ENCODE results near the gene ZNF678. TPM values are rescaled to one million over a fixed set of nuclear protein-coding genes. Genes with fewer than 3 reads are reported as not detected.

ZNF678 gene
- total and polyA plus RNA-seq, 2 of the 4 experiments (the other 2 are of a cell fraction), result 1.3 to 4.8 TPM

DNA sequence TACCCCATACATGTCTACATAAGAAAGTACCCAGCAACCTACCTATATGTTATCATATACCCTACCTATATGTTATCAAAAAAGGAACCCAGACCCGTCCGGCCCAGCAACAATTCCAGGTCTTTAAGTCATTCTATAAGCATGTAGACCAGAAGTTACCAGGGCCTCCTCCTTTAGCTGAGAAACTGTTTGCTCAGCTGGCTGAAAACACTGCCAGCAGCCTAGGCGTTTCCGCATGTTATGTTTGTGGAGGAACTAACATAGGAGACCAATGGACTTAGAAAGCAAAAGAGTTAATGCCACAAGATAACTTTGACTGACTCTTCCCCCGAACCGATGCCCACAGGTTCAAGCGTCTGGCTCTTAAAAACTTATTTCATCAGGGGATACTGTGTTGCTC, 7.1 kb upstream of the ZNF678 start:
- Histone ChIP-seq H3K4me2 (ENCODE audit: low read depth, low read length) (no peak overlapping the region), H2AFZ (replicated peaks; ENCODE audit: low read length, poor library complexity) (no peak overlapping the region), H2AK9ac (replicated peaks; ENCODE audit: low read depth, low read length, poor library complexity) (no peak overlapping the region), H4K20me1 (ENCODE audit: insufficient read depth, low read length) (no peaks in the 10 kb centered on the region), H2BK120ac (ENCODE audit: low read depth, low read length) (no peak overlapping the region), H3K14ac (replicated peaks; ENCODE audit: low read depth, low read length) (no peak overlapping the region), H2BK15ac (ENCODE audit: low read depth, low read length) (no peak overlapping the region), H3K4me1 (ENCODE audit: control insufficient read depth, insufficient read depth, low read length) (no peaks in the 10 kb centered on the region), H3K4ac (ENCODE audit: low read depth, low read length) (no peak overlapping the region), H3K18ac (ENCODE audit: low read depth, low read length) (no peak overlapping the region), H3K23ac (ENCODE audit: low read depth, low read length) (no peak overlapping the region), H3K9me1 (ENCODE audit: insufficient read depth, low read length) (no peaks in the 10 kb centered on the region), H3K4me3 (ENCODE audit: insufficient read depth, low read depth, low read length) (no peak overlapping the region), H4K8ac (ENCODE audit: low read depth in 2 of 2, low read length in 2 of 2) (no peak overlapping the region), H4K91ac (ENCODE audit: insufficient read depth, low read depth, low read length) (no peak overlapping the region), H3K27ac (ENCODE audit: insufficient read depth, low read length) (no peak overlapping the region), H2BK20ac (ENCODE audit: low read depth, low read length) (no peak overlapping the region), H3K79me1 (ENCODE audit: low read depth in 1 of 2, low read length in 2 of 2) (no peaks in the 10 kb centered on the region), H2BK5ac (ENCODE audit: low read depth, low read length, poor library complexity, severe bottlenecking) (no peak overlapping the region), H3K36me3 (ENCODE audit: control insufficient read depth, insufficient read depth, low read length) (no peaks in the 10 kb centered on the region), H3K9ac (ENCODE audit: low read depth, low read length) (no peak overlapping the region), H4K5ac (ENCODE audit: low read depth, low read length) (no peak overlapping the region), H3K56ac (ENCODE audit: extremely low read depth, insufficient read depth, low read length) (no peak overlapping the region), H2AK5ac (ENCODE audit: low read depth, low read length) (no peak overlapping the region), H3K9me3 (ENCODE audit: control insufficient read depth, insufficient read depth, low read length) (peaks cover 21% of the 10 kb centered on the region), H3K27me3 (ENCODE audit: control insufficient read depth, insufficient read depth, low read length) (peaks cover 16% of the 10 kb centered on the region)
- CTCF ChIA-PET, result no interaction called here
- TF ChIP-seq MXI1 (IDR thresholded peaks at IDR 0.05; ENCODE audit: borderline replicate concordance, low read depth, low read length) (no peak), FOS (IDR thresholded peaks at IDR 0.05; ENCODE audit: low read depth, low read length) (no peak), CEBPB (IDR thresholded peaks at IDR 0.05; ENCODE audit: low read depth, low read length) (no peak), BHLHE40 (IDR thresholded peaks at IDR 0.05; ENCODE audit: low read depth, low read length) (no peak), MAFK (IDR thresholded peaks at IDR 0.05; ENCODE audit: low read depth, low read length) (no peak), MAZ (IDR thresholded peaks at IDR 0.05; ENCODE audit: borderline replicate concordance, low read depth, low read length) (no peak), RAD21 (IDR thresholded peaks at IDR 0.05; ENCODE audit: low read length) (no peak), RCOR1 (IDR thresholded peaks at IDR 0.05; ENCODE audit: insufficient replicate concordance, low read length) (no peak), SMC3 (IDR thresholded peaks at IDR 0.05; ENCODE audit: low read depth, low read length) (no peak), CHD1 (IDR thresholded peaks at IDR 0.05; ENCODE audit: low read depth, low read length) (no peak), NFE2L2 (IDR thresholded peaks at IDR 0.05; ENCODE audit: low read depth, low read length) (no peak), POLR2A (IDR thresholded peaks at IDR 0.05; ENCODE audit: low read depth, low read length) (no peak), RFX5 (IDR thresholded peaks at IDR 0.05; ENCODE audit: low read depth, low read length) (no peak)
- TF ChIP-seq, protein P1, sequence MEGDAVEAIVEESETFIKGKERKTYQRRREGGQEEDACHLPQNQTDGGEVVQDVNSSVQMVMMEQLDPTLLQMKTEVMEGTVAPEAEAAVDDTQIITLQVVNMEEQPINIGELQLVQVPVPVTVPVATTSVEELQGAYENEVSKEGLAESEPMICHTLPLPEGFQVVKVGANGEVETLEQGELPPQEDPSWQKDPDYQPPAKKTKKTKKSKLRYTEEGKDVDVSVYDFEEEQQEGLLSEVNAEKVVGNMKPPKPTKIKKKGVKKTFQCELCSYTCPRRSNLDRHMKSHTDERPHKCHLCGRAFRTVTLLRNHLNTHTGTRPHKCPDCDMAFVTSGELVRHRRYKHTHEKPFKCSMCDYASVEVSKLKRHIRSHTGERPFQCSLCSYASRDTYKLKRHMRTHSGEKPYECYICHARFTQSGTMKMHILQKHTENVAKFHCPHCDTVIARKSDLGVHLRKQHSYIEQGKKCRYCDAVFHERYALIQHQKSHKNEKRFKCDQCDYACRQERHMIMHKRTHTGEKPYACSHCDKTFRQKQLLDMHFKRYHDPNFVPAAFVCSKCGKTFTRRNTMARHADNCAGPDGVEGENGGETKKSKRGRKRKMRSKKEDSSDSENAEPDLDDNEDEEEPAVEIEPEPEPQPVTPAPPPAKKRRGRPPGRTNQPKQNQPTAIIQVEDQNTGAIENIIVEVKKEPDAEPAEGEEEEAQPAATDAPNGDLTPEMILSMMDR (conservative IDR thresholded peaks at IDR 0.05; ENCODE audit: low read depth, low read length), result no peak
- TF ChIP-seq, protein P2, sequence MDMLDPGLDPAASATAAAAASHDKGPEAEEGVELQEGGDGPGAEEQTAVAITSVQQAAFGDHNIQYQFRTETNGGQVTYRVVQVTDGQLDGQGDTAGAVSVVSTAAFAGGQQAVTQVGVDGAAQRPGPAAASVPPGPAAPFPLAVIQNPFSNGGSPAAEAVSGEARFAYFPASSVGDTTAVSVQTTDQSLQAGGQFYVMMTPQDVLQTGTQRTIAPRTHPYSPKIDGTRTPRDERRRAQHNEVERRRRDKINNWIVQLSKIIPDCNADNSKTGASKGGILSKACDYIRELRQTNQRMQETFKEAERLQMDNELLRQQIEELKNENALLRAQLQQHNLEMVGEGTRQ (IDR thresholded peaks at IDR 0.05; ENCODE audit: low read depth, low read length), result no peak
- TF ChIP-seq, protein P3, sequence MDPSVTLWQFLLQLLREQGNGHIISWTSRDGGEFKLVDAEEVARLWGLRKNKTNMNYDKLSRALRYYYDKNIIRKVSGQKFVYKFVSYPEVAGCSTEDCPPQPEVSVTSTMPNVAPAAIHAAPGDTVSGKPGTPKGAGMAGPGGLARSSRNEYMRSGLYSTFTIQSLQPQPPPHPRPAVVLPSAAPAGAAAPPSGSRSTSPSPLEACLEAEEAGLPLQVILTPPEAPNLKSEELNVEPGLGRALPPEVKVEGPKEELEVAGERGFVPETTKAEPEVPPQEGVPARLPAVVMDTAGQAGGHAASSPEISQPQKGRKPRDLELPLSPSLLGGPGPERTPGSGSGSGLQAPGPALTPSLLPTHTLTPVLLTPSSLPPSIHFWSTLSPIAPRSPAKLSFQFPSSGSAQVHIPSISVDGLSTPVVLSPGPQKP (IDR thresholded peaks at IDR 0.05; ENCODE audit: borderline replicate concordance, low read depth, low read length), result no peak
- in situ Hi-C loops (cut with MboI; ENCODE audit: low sequenced_read_pairs) (no loop called here), intact Hi-C loops (cut with micrococcal nuclease) (no loop called here), dilution Hi-C loops (cut with HindIII; ENCODE audit: low sequenced_read_pairs, unreplicated experiment) (no loop called here)
- DNase-seq (no peak), ATAC-seq (ENCODE audit: low read depth) (no peak)
- WGBS, 2 experiments (ENCODE audit: extremely low coverage in 2 of 2, insufficient read length in 1 of 2), result no CpG with 5 or more reads among the region's 7 CpGs
- POLR2A ChIA-PET (ENCODE audit: unreplicated experiment), result no interaction called here
- BruUV-seq (replicated peaks), result no TSS peak
